Upper lobe of left lung (tissue), 6 donors: ENCODE measurements around the gene ARHGEF4. TPM values are rescaled to one million over a fixed set of nuclear protein-coding genes. Genes with fewer than 3 reads are reported as not detected.

ENCODE experiments used
- ATAC-seq, 2 donors: fragments of 200-7000 bp; cut with Tn5 transposase; one replicate each; pipeline ENCODE4 v1.9.1; 2022; ENCODE audit warnings: mild to moderate bottlenecking in 2 of 2, moderate library complexity in 2 of 2; ENCODE audit not compliant: low FRiP score in 2 of 2
- DNase-seq, 2 donors: peaks; one replicate each; pipeline ENCODE4 v3.0.0-alpha.2; 2019 to 2020
- H3K27ac ChIP-seq, 4 donors: fragments of 200-600 bp; sonication (generic); one replicate each; pipeline ENCODE4 v1.5.1; 2016 to 2019
- H3K27me3 ChIP-seq, 4 donors: fragments of 200-600 bp; sonication (generic); one replicate each; pipeline ENCODE4 v1.5.1; 2017 to 2019
- H3K36me3 ChIP-seq, 4 donors: fragments of 200-600 bp; sonication (generic); one replicate each; pipeline ENCODE4 v1.5.1; 2016 to 2019
- H3K4me1 ChIP-seq, 4 donors: fragments of 200-600 bp; sonication (generic); one replicate each; pipeline ENCODE4 v1.5.1; 2018 to 2019
- H3K4me3 ChIP-seq, 4 donors: fragments of 200-600 bp; sonication (generic); one replicate each; pipeline ENCODE4 v1.5.1; 2017 to 2019; ENCODE audit warnings: mild to moderate bottlenecking in 2 of 4, moderate library complexity in 1 of 4
- H3K9me3 ChIP-seq, 4 donors: fragments of 200-600 bp; sonication (generic); one replicate each; pipeline ENCODE4 v1.5.1; 2018 to 2019
- EP300 ChIP-seq, 4 donors: sonication (generic); formaldehyde crosslinking; IDR thresholded peaks; one replicate each; pipeline ENCODE4 v1.5.1; 2017; ENCODE audit warnings: antibody characterized with exemption in 4 of 4, control low read depth in 2 of 4
- POLR2A ChIP-seq, 4 donors: fragments of 450-650 bp; IDR thresholded peaks; one replicate each; pipeline ENCODE4 v1.5.1; 2016 to 2017; ENCODE audit warnings: antibody characterized with exemption in 4 of 4, mild to moderate bottlenecking in 2 of 4
- POLR2AphosphoS5 ChIP-seq, 2 donors: sonication (generic); formaldehyde crosslinking; IDR thresholded peaks; one replicate each; pipeline ENCODE4 v1.5.1; 2017; ENCODE audit warnings: antibody characterized with exemption in 2 of 2
- WGBS, 2 donors: methylation state at CpG; one replicate each; pipeline ENCODE4 v1.1.5; 2017 to 2018; 5-methylcytosine and 5-hydroxymethylcytosine counted together
- total RNA-seq, 6 donors: library from RNA; depleted of rRNA in 4 of 6; stranded (reverse); fragments of >200 nt in 4 of 6; gene quantifications; one replicate each; pipeline versions ENCODE4 v1.1.0 to v1.2.1, GENCODE V29; 2016 to 2021
- TF ChIP-seq, protein P1 (sequence below), 6 experiments: fragments of 450-650 bp in 4 of 6; fragments of 200-600 bp in 2 of 6; sonication (generic) in 2 of 6; IDR thresholded peaks; one replicate each; pipeline ENCODE4 v1.5.1; 2016 to 2019; ENCODE audit warnings: antibody characterized with exemption in 6 of 6
- donor health status: DM: no; HTN: no; CAD: no; lungs with moderate emphysema.
- donor health status: DM: no; HTN: yes; CAD: no; lungs with severe emphysema.

The ARHGEF4 gene
- total RNA-seq, 6 donors from 2014 or later, result 10.1 to 101 (median 22.5) TPM

GRCh38 chr2:131085646-131086045, 248.9 kb downstream of the ARHGEF4 start:
- Histone ChIP-seq H3K4me1 (peaks cover 2 to 18% (median 10%) of the 10 kb centered on the region in 4 donors), H3K27ac (no peak overlapping the region), H3K27me3 (no peaks in the 10 kb centered on the region), H3K9me3 (no peaks in the 10 kb centered on the region), H3K36me3 (peaks cover 12 to 57% (median 38%) of the 10 kb centered on the region in 4 donors), H3K4me3 (no peak overlapping the region)
- 64 to 78% methylated on average over 2 of the region's 2 CpGs for WGBS, 2 donors
- DNase-seq (no peak), ATAC-seq (no peak)
- TF ChIP-seq, protein P1, sequence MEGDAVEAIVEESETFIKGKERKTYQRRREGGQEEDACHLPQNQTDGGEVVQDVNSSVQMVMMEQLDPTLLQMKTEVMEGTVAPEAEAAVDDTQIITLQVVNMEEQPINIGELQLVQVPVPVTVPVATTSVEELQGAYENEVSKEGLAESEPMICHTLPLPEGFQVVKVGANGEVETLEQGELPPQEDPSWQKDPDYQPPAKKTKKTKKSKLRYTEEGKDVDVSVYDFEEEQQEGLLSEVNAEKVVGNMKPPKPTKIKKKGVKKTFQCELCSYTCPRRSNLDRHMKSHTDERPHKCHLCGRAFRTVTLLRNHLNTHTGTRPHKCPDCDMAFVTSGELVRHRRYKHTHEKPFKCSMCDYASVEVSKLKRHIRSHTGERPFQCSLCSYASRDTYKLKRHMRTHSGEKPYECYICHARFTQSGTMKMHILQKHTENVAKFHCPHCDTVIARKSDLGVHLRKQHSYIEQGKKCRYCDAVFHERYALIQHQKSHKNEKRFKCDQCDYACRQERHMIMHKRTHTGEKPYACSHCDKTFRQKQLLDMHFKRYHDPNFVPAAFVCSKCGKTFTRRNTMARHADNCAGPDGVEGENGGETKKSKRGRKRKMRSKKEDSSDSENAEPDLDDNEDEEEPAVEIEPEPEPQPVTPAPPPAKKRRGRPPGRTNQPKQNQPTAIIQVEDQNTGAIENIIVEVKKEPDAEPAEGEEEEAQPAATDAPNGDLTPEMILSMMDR (IDR thresholded peaks at IDR 0.05), result no peak
- TF ChIP-seq EP300 (IDR thresholded peaks at IDR 0.05) (no peak), POLR2A (IDR thresholded peaks at IDR 0.05) (no peak), POLR2AphosphoS5 (IDR thresholded peaks at IDR 0.05) (no peak)

DNA sequence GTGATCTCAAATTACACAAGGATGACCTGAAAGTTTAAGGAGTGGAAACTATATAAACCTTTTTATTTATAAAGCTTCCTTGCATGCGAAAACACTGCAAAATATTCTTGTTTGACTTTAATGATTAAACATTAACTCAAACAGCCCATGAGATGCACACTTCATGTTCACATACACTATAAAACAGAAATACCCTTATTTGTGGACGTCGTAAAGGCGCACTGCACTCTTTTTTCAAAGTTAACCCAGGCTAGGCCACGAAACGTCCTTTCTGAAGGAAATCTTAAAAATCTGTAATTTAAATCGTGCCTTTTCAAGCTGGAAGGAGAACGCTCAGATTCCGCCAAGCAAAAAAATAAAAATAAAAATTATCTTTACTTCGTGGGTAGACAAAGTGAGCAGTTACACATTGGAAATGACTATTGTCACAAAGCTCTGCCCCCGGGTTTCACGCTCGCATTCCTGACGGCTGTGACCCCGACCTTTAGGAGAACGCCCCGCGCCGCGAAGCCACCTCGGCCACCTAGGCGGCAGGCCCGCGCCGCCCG, 255.8 kb downstream of the ARHGEF4 start:
- no peak for TF ChIP-seq POLR2A (IDR thresholded peaks at IDR 0.05)
- TF ChIP-seq POLR2AphosphoS5 (IDR thresholded peaks at IDR 0.05), result no peak
- TF ChIP-seq EP300 (IDR thresholded peaks at IDR 0.05), result no peak
- TF ChIP-seq, protein P1 (IDR thresholded peaks at IDR 0.05), result no peak
- Histone ChIP-seq H3K4me1 (peaks cover 16 to 31% (median 17%) of the 10 kb centered on the region in 4 donors), H3K36me3 (peaks cover 8 to 21% (median 11%) of the 10 kb centered on the region in 4 donors), H3K9me3 (no peaks in the 10 kb centered on the region), H3K4me3 (peak overlapping the region; percentile 35 to 73 (median 66)), H3K27me3 (no peaks in the 10 kb centered on the region), H3K27ac (peak overlapping the region; percentile 90 to 98 (median 96))
- ATAC-seq (no peak), DNase-seq (no peak)
- WGBS, 2 donors, result 1 to 2% methylated on average over 21 to 26 of the region's 26 CpGs

DNA sequence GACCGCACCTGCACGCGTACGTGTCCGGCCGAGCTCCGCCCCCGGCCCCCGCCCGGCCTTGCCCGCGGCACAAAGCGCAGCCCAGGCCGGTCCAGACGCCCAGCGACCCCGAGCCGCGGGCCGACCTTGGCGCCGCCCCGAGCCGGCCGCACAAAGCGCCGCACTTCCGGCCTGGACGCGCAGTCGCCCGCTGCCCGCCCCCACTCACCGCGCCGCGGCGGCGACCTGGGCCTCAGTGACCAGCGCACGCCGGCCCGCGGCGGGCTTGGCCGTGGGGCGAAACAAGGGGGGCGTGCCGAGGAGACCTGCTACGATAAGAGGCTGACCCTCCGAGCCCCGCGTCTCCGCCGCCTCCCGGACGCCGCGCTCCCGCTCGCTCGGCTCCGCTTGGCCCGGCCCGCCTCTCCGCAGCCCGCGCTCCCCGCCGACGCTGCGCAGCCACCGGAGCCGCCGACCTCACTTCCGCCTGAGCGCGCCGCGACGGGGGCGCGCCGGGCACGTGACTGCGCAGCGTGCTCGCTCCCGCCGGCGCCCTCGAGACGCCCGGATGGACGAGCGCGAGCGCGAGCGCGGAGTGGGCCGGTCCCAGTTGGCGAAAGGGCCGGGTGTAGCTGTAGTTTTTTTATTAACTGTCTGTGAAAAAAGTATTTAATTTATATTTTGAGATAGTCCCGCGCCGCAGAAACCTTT, 256.4 kb downstream of the ARHGEF4 start, which contains the start of gene FAM168B:
TSS of gene FAM168B (minus strand) at position 455 of the 690 bp plus-strand sequence. CDS start 10,814 bp downstream, outside the sequence.
- H3K4me1 ChIP-seq, result peaks cover 16 to 31% (median 17%) of the 10 kb centered on the region in 4 donors
- H3K4me3 ChIP-seq, result peak within 1 kb of the TSS; percentile 40 to 73 (median 66)
- ATAC-seq (peak; percentile 96 to 99), DNase-seq (peak; percentile 88 to 99)
- H3K36me3 ChIP-seq, result peaks cover 2 to 14% (median 6%) of the 10 kb centered on the region in 4 donors
- H3K27me3 ChIP-seq, result no peaks in the 10 kb centered on the region
- no peaks in the 10 kb centered on the region for H3K9me3 ChIP-seq
- 0% methylated on average over 37 to 56 of the region's 107 CpGs for WGBS, 2 donors
- TF ChIP-seq POLR2A (IDR thresholded peaks at IDR 0.05), result peak in 3 of 4 donors; percentile 93 to 99 (median 99)
- TF ChIP-seq, protein P1 (IDR thresholded peaks at IDR 0.05), result peak in 2 of 6 experiments; percentile 28 to 60
- TF ChIP-seq EP300 (IDR thresholded peaks at IDR 0.05), result peak in 1 of 4 donors; percentile 1
- peak; percentile 85 for TF ChIP-seq POLR2AphosphoS5 (IDR thresholded peaks at IDR 0.05)
- peak within 1 kb of the TSS; percentile 90 to 98 (median 96) for H3K27ac ChIP-seq

- Histone ChIP-seq H3K27ac (peak overlapping the region; percentile 90 to 98 (median 96)), H3K4me3 (peak overlapping the region; percentile 40 to 73 (median 66)), H3K27me3 (no peaks in the 10 kb centered on the region), H3K9me3 (no peaks in the 10 kb centered on the region), H3K4me1 (peaks cover 16 to 31% (median 17%) of the 10 kb centered on the region in 4 donors), H3K36me3 (peaks cover 0 to 7% (median 4%) of the 10 kb centered on the region in 4 donors)
- WGBS, 2 donors, result 10 to 12% methylated on average over 37 of the region's 37 CpGs
- DNase-seq (peak in 1 of 2 donors; percentile 79), ATAC-seq (peak; percentile 89 to 90)
- peak in 1 of 4 donors; percentile 12 for TF ChIP-seq EP300 (IDR thresholded peaks at IDR 0.05)
- no peak for TF ChIP-seq POLR2AphosphoS5 (IDR thresholded peaks at IDR 0.05)
Measured at GRCh38 chr2:131093696-131094462, 257.2 kb downstream of the ARHGEF4 start.
